ENCODE measurements around the gene CDK14. TPM values are rescaled to one million over a fixed set of nuclear protein-coding genes. Genes with fewer than 3 reads are reported as not detected.

The CDK14 gene
- total RNA-seq, 1 experiment from 2014 or later: 4.6 TPM

GRCh38 chr7:90701021-90701420 lies 104.9 kb downstream of the CDK14 start:
- DNase-seq (ENCODE audit: low read depth): no peak
- in situ Hi-C loops (cut with HindIII; ENCODE audit: low pct_unique_long_range_greater_than_20kb, low sequenced_read_pairs): no loop called here

- DNase-seq (ENCODE audit: low read depth): no peak
- in situ Hi-C loops (cut with HindIII; ENCODE audit: low pct_unique_long_range_greater_than_20kb, low sequenced_read_pairs): no loop called here
Observed at GRCh38 chr7:90701771-90702170, 105.7 kb downstream of the CDK14 start.

GRCh38 chr7:90705391-90706071 lies 109.4 kb downstream of the CDK14 start:
- DNase-seq (ENCODE audit: low read depth): no peak
- in situ Hi-C loops (cut with HindIII; ENCODE audit: low pct_unique_long_range_greater_than_20kb, low sequenced_read_pairs): no loop called here

GRCh38 chr7:90706072-90706716 lies 110.1 kb downstream of the CDK14 start:
- DNase-seq (ENCODE audit: low read depth): no peak
- in situ Hi-C loops (cut with HindIII; ENCODE audit: low pct_unique_long_range_greater_than_20kb, low sequenced_read_pairs): no loop called here

GRCh38 chr7:90708841-90709317 lies 112.8 kb downstream of the CDK14 start:
- in situ Hi-C loops (cut with HindIII; ENCODE audit: low pct_unique_long_range_greater_than_20kb, low sequenced_read_pairs): no loop called here

GRCh38 chr7:90709501-90710465 lies 113.7 kb downstream of the CDK14 start:
- DNase-seq (ENCODE audit: low read depth): no peak
- in situ Hi-C loops (cut with HindIII; ENCODE audit: low pct_unique_long_range_greater_than_20kb, low sequenced_read_pairs): no loop called here

More at GRCh38 chr7:90708841-90709317, 112.8 kb downstream of the CDK14 start:
- no peak for DNase-seq (ENCODE audit: low read depth)

- in situ Hi-C loops (cut with HindIII; ENCODE audit: low pct_unique_long_range_greater_than_20kb, low sequenced_read_pairs): no loop called here
- no peak for DNase-seq (ENCODE audit: low read depth)
Observed at GRCh38 chr7:90710466-90710850, 114.3 kb downstream of the CDK14 start.

GRCh38 chr7:90713628-90714027 lies 117.5 kb downstream of the CDK14 start:
- DNase-seq (ENCODE audit: low read depth): no peak
- in situ Hi-C loops (cut with HindIII; ENCODE audit: low pct_unique_long_range_greater_than_20kb, low sequenced_read_pairs): no loop called here

- DNase-seq (ENCODE audit: low read depth): no peak
- in situ Hi-C loops (cut with HindIII; ENCODE audit: low pct_unique_long_range_greater_than_20kb, low sequenced_read_pairs): no loop called here
Observed at GRCh38 chr7:90715067-90715466, 118.9 kb downstream of the CDK14 start.

GRCh38 chr7:90717296-90718060 lies 121.4 kb downstream of the CDK14 start:
- peak; percentile 60 for DNase-seq (ENCODE audit: low read depth)
- in situ Hi-C loops (cut with HindIII; ENCODE audit: low pct_unique_long_range_greater_than_20kb, low sequenced_read_pairs): no loop called here

- no peak for DNase-seq (ENCODE audit: low read depth)
- in situ Hi-C loops (cut with HindIII; ENCODE audit: low pct_unique_long_range_greater_than_20kb, low sequenced_read_pairs): no loop called here
Observed at GRCh38 chr7:90719155-90719554, 123.0 kb downstream of the CDK14 start.

- DNase-seq (ENCODE audit: low read depth): no peak
- in situ Hi-C loops (cut with HindIII; ENCODE audit: low pct_unique_long_range_greater_than_20kb, low sequenced_read_pairs): no loop called here
Observed at GRCh38 chr7:90720984-90721760, 125.1 kb downstream of the CDK14 start.

GRCh38 chr7:90721869-90722431 lies 125.8 kb downstream of the CDK14 start:
- in situ Hi-C loops (cut with HindIII; ENCODE audit: low pct_unique_long_range_greater_than_20kb, low sequenced_read_pairs): no loop called here
- DNase-seq (ENCODE audit: low read depth): no peak

- in situ Hi-C loops (cut with HindIII; ENCODE audit: low pct_unique_long_range_greater_than_20kb, low sequenced_read_pairs): no loop called here
- no peak for DNase-seq (ENCODE audit: low read depth)
Observed at GRCh38 chr7:90723233-90723632, 127.1 kb downstream of the CDK14 start.

GRCh38 chr7:90723866-90724265 lies 127.7 kb downstream of the CDK14 start:
- in situ Hi-C loops (cut with HindIII; ENCODE audit: low pct_unique_long_range_greater_than_20kb, low sequenced_read_pairs): no loop called here
- no peak for DNase-seq (ENCODE audit: low read depth)

- DNase-seq (ENCODE audit: low read depth): no peak
- in situ Hi-C loops (cut with HindIII; ENCODE audit: low pct_unique_long_range_greater_than_20kb, low sequenced_read_pairs): no loop called here
Observed at GRCh38 chr7:90726120-90726519, 130.0 kb downstream of the CDK14 start.

- in situ Hi-C loops (cut with HindIII; ENCODE audit: low pct_unique_long_range_greater_than_20kb, low sequenced_read_pairs): no loop called here
- no peak for DNase-seq (ENCODE audit: low read depth)
Observed at GRCh38 chr7:90726623-90727022, 130.5 kb downstream of the CDK14 start.
